Suppressor macrophage (primary cell): Measurements from ENCODE around the gene GATAD2B.
"Not testable (repeated sequence)": the region's sequence is repeated elsewhere in the genome, so short reads cannot be mapped to it uniquely, and the experiment has no call there.

Source experiments
- DNase-seq, 4 experiments: peaks; one replicate each; pipeline ENCODE4 v3.0.0-alpha.2; 2020 to 2022

GATAD2B gene

GRCh38 chr1:153929981-153930948 is 7.5 kb upstream of the GATAD2B start:
- DNase-seq: no peak

GRCh38 chr1:153929426-153929825 is 6.7 kb upstream of the GATAD2B start:
- DNase-seq: no peak

DNA sequence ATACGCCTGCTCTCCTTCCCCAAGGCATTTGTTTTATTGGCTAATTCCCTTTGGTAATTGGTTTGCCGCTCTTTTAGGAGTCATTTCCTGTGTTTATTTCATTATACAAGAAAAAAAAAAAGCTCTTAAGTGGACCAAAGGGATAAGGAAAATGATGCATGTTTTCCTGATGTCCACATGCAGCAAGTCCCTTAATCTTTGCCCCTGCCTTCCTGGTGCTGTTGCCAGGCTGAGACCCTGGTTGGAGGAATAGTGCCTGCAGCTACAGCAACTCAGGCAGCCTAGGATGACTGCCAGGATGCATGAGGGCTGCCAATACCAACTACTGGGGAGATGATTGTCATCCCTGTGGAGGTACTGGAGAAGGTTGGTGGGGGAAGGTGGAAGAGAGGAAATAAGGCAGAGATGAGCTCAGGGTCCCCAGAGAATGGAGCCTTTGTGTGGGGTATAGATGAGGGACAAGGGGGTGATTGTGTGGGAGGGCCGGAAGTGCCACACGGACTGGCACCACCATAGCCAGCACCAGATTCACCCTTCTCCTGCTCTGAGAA is 6.1 kb upstream of the GATAD2B start:
- DNase-seq: no peak

DNA sequence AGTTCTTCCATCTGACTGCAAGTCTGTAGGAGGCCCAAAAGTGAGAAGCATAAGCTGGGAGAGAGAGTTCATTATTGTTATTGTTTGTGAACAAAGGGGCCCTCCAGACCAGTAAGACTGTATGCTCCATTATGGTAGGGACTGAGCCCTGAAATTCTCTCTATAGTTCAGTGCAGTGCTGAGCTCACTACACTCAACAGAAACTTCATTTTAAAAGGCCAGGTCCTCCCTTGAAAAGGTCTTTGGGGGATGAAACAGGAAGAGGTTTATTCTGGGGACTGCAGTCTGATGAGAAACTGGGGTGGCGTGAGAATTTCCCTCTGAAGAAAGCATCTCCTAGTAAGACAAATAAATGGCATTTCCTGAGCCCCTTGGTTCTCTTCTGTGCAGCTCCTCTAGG is 5.5 kb upstream of the GATAD2B start:
- no peak for DNase-seq

GRCh38 chr1:153926405-153926804 is 3.6 kb upstream of the GATAD2B start:
- no peak for DNase-seq

DNA sequence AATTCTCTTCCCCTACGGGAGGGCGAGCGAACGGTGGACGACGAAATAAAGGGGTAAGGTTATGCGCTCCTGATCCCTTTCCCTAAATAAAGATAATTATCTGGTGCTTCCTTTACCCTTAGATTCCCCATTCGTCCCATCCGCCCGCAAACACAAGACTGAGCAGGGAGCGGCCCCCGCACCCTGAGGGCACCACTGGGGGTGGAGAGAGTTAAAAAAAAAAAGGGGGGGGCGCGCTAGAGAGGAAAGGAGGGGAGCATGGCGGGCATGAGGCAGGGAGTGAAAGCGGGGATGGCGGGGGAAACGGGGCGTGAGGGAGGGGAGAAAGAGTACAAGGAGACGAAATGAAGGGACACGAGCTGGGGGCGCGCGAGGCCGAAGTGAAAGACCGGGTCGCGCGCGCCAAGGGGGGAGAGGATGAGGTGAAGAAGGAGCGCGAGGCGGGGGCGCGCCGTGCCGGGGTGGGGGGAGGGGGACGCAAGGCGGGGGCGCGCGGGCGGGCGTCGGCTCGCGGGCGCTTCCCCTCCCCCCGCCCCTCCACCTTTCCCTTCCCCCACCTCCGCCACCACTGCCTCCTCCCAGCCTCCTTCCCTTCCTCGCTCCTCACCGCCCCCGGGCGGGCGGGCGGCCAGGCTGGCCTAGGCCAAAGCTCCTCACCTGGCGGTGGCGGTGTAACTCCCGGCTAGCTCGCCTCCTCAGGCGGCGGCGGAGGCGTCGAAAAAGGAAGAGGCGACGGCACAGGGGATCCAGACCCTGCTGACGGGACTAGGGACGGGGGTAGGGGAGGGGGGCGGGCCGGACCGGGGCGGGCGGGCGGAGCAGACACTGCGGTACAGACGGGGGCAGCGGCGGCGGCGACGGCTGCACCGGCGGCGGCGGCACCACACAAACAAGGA is 448 bp downstream of the GATAD2B start:
- peak in 3 of 4 experiments; percentile 18 to 32 (median 19) for DNase-seq

DNA sequence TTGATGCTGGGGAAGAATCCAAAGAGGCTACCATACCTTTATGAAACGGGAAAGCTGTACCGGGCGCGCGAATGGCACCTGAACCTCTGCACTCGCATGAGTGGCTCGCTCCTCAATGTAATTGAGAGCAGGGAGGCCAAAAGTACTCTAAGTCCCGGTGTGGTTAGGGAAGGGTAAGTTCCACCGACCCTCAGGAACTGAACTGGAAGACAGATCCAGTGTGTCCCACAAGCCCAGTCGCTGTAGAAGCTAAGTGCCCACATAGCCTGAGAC is 1.0 kb downstream of the GATAD2B start:
- DNase-seq: no peak

DNA sequence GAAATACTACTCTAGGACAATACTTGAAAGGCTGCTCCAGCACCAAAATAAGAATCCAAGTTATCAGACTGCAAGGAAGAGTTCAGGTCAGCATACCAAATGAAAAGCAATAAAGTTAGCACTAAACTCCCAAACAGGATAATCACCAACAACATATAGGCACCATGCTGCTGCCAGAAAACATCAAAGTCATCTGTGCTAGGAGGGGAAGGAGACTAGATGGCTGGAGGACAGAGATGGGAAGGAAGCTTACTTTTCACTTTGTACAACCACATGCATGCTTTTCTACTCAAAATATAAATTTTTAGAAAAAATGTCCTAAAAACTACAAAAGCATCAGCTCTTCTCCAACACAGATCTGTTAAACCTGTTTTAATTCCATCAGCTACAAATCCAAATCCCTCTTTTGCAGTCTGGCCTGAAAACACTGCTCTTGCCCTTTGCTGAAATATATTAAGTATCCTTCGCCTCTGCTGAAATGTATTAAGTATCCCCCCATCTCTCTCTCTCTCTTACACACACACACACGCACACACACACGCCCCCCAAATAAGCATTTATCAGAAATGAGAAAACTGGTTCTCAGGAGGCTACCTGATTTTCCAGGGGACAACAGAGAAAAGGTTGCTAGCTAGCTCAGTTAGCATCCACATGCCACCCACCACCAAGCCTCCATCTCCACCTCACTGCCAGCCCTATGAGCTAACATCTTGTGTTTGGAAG is 1.5 kb downstream of the GATAD2B start:
- DNase-seq: no peak

DNA sequence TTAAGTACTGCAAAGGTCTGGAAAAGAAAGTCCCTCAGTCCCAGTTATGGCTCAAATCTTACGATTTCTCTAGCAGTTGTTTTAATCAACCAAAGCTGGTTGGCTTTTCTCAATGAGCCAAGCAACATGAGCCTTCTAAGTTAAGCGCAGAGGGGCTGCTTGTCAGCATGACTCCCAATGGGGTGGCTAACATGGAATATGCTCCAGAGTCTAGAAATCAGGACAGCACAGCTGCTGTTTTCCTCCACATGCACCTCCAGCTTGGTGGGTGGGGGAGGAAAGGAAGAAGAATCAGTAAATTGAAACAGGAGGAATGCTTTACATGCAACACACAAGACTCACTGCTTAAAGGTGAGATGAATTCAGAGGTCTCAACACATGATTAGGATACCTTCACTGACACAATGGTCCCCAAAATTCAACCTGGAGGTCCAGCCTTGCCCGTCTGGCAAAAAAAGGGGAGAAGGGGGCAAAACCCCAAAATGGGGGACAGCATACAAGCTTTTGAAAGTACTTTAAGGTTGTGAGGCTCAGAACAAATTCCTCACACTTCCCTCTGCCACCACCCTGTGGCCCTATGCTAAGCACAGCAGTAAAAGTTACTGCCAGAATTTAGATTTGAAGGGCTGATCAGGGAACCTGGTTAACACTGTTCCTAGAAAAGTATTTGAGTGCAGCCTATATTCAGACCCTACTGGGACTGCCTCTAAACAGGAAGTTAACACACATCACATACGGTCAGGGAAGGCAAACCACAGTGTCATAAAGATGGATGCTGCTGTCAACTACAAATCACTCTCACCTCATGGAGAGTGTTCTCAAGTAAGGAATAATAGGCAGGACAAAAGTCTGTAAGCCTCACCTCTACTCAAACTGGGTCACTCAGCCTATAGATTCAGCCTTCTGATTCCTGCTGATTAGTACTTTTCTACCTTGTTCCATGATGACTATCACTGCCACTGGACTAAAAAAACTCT is 2.6 kb downstream of the GATAD2B start:
- DNase-seq: peak; percentile 25 to 50 (median 46)

DNA sequence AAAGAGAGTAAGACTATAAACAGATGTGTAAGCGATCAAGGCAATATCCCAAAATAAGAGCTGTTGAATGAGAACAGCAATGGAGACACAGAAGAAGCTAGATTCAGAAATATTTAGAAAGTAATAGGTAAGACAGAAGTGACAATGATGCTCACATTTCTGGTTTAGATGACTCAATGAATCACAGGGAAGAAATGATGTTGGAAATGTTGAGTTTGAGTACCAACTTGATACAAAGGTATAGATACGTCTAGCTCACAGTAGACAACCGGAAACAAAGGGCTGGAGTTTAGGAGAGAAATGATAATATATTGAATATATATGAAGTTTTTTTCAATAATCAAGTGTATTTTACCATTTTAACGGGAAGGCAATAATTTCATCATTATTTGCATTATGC is 6.5 kb downstream of the GATAD2B start:
- no peak for DNase-seq

- DNase-seq: no peak
Measured at GRCh38 chr1:153912349-153912748, 10.4 kb downstream of the GATAD2B start.

- not testable (repeated sequence) for DNase-seq
Measured at GRCh38 chr1:153910560-153910959, 12.2 kb downstream of the GATAD2B start.

GRCh38 chr1:153908071-153908470 is 14.7 kb downstream of the GATAD2B start:
- DNase-seq: no peak

- no peak for DNase-seq
Measured at GRCh38 chr1:153907134-153907533, 15.6 kb downstream of the GATAD2B start.

DNA sequence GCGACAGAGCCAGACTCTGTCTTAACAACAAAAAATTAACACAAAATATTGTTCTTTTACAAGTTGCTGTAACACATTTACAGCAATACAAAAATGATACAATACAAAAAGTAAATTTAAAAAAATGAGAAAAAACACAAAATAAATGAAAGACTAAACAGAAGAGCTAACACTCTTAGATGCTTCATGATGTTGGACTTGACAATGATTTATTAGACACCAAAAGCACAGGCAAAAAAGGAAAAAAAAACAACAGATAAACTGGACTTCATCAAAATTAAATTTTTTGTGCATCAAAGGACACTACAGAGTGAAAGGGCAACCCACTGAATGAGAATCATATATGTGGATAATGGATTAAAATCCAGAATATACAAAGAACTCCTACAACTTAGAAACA is 16.4 kb downstream of the GATAD2B start:
- no peak for DNase-seq

DNA sequence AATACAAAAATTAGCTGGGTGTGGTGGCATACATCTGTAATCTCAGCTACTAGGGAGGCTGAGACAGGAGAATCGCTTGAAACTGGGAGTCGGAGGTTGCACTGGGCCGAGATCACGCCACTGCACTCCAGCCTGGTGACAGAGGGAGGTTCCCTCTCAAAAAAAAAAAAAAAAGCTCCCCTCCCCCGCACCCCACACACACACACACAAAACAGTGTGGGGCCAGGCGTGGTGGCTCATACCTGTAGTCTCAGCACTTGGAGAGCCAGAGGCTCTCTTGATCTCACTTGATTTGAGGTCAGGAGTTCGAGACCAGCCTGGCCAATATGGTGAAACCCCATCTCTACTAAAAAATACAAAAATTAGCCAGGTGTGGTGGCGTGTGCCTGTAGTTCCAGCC is 16.9 kb downstream of the GATAD2B start:
- DNase-seq: not testable (repeated sequence)

DNA sequence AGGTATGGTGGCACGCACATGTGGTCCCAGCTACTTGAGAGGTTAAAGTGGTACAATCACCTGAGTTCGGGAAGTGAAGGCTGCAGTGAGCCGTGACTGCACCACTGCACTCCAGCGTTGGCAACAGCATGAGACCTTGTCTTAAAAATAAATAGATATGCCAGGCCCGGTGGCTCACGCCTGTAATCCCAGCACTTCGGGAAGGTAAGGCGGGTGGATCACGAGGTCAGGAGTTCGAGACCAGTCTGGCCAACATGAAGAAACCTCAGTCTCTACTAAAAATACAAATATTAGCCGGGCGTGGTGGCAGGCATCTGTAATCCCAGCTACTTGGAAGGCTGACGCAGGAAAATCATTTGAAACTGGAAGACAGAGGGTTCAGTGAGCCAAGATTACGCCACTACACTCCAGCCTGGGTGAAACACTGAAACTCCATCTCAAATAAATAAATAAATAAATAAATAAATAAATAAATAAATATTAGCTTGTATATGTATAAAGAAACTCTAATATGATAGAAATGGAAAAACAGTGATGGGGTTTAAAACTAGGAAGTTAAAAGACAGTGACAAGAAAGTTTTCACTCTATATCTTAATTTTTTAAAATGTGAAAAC is 18.8 kb downstream of the GATAD2B start:
- no peak for DNase-seq

GRCh38 chr1:153899509-153899908 is 23.3 kb downstream of the GATAD2B start:
- DNase-seq: no peak

GRCh38 chr1:153895866-153896265 is 26.9 kb downstream of the GATAD2B start:
- DNase-seq: not testable (repeated sequence)

DNA sequence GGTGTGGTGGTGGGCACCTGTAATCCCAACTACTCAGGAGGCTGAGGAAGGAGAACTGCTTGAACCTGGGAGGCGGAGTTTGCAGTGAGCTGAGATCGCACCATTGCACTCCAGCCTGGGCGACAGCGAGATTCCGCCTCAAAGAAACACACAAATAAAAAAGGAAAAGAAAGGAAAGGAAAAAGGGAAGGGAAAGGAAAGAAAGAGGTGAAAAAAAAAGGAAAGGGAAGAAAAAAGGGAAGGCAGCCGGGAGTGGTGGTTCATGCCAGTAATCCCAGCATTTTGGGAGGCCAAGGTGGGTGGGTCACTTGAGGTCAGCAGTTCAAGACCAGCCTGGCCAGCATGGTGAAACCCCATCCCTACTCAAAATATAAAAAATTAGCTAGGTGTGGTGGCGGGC is 31.7 kb downstream of the GATAD2B start:
- DNase-seq: not testable (repeated sequence)

GRCh38 chr1:153888533-153888932 is 34.2 kb downstream of the GATAD2B start:
- DNase-seq: peak; percentile 13 to 46 (median 24)
